Measurements from ENCODE around the gene LHFPL6.

DNA sequence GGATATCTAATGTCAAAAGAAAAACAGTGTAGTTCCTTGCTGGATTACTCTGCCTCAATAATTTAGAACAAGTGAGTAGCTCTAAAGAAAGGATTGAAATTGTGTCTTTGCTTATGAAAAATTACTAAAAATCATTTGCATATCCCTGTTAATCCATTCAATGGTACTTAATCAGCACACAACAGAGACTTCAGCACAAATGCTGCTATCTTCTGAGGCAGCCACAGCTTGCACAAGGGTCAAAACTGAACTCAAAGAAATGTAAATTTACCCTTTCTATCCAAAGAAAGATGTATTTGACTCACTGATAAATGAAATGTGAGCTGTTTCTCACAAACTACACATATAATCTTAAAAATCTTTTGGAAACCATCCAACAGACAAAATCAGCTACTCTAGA lies 116.2 kb downstream of the LHFPL6 start:
- TF ChIP-seq, protein P1, sequence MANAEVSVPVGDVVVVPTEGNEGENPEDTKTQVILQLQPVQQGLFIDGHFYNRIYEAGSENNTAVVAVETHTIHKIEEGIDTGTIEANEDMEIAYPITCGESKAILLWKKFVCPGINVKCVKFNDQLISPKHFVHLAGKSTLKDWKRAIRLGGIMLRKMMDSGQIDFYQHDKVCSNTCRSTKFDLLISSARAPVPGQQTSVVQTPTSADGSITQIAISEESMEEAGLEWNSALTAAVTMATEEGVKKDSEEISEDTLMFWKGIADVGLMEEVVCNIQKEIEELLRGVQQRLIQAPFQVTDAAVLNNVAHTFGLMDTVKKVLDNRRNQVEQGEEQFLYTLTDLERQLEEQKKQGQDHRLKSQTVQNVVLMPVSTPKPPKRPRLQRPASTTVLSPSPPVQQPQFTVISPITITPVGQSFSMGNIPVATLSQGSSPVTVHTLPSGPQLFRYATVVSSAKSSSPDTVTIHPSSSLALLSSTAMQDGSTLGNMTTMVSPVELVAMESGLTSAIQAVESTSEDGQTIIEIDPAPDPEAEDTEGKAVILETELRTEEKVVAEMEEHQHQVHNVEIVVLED (CRISPR knock-in tag; IDR thresholded peaks at IDR 0.05), result no peak
- no peak for TF ChIP-seq TARDBP (IDR thresholded peaks at IDR 0.05)
- TF ChIP-seq EP300 (IDR thresholded peaks at IDR 0.05; ENCODE audit: low read length), result no peak
